ENCODE measurements around the gene NFIA.

Gene NFIA

DNA sequence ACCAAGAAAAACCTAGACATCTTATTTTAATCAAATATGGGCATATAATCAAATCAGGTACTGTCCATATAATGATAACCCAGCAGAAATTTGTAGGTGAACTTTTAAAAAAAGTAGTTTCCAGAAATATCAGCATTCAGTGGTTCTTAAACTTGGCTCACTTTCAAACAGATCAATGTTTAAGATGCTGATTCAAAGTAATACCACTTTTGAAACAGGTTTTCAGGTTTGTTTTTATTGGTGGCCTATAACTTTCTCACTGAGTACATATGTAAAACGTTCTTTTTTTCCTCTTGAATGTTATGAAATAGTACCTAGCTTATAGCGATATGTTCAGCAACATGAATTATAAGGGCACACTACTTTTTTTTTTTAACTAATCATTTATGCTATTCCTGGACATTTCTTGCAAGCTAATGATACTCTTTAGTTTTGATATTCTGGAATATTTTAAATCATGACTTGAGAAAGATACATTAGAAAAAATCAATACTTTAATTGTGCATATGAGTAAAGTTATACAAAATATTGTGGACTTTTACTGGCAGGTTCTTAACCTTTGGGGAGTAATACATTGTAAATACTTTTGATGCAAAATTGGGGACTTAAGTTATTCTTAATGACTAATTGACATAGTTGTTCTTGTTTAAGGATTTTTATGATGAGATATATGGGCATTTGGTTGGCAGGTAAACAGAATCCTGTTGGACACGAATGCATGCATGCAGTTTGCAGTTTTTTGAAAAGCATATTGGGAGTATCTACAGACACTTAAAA is 3.0 kb downstream of the NFIA start:
- DNase-seq: no peak

DNA sequence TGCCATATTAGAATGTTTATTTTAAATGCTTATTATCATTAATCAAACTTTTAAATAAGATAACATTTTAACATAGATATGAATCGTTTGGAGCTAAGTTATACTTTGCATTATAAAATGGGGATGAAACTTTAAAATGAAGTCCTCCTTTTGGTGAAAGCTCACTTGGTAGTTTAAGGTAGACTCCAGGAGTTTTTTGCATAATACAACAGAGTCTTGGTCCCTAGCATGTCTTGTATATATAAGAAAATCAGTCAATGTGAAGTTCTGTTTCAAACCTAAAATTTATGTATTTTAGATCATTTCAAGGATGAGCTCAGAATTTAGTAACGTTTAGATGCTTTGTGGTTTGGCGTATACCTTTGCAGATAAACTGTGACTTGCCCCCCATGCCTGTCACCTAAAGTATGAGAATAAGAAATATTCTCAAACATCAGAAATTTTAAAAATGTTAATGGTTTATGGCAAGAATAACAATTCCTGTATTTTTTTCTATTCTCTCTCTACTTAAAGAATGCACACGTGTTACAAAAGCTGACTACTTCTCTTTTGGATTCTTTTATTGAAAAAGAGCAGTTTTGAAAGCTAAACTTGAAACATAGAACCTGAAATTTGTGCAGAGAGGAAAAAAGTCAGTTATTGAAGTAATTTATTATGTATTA is 3.8 kb downstream of the NFIA start:
- DNase-seq: no peak

DNA sequence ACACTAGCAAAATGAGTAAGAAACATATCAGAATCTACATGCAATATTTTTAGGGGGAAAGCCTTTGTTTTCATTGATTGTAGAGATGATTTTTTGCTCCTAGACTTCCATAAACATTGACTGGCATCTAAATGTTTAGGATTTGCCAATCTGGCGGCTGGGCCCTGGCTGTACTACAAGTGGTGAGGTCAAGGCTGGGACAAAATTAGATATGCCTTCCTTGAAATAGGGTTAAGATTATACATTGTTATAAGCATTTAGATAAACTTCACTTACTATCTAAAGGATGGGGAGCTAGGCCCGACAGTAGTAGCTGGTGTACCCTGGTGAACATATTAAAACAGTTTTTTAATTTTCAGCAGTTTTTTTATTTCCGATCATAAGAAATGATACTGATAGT is 5.2 kb downstream of the NFIA start:
- no peak for DNase-seq

- DNase-seq: no peak
These were observed 6.0 kb downstream of the NFIA start for GRCh38 chr1:61088163-61088974.

DNA sequence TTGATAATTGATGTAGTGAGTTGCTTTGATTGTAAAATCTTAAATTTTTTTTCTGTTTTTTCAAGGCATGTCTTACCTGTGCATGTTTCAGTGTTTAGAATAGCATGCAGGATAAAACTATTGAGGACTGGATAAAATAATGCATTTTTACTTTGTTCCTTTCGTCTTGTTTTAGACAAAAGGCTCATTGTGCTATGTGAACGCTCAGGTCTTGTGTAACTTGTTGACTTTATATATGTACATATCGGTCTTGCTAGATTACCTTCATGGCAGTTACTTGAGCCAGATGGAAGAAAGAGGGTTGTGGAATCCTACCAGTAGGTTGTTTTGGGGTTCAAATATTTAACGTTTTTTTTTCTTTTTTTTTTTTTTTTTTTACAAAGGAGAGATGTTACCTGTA is 7.0 kb downstream of the NFIA start:
- no peak for DNase-seq

DNA sequence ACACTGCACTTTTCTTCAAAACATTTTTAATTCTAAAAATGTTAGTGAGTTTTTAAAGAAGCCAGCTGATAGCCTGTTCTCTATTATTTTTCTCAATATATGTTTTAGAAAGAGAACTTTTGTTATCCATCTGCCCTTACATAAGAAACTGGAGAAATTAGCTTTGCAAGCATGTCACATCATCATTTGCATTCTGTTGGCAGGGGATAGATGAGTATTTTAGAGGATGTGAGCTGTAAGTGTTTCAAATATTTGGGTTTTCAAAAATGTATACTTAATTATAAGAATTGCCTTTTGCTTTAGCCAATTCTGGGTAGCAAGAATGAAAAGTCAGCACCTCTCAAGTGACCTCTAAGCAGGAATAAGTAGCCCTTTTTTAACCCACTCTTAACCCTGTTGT is 7.4 kb downstream of the NFIA start:
- DNase-seq: no peak

GRCh38 chr1:61090546-61091202 is 8.3 kb downstream of the NFIA start:
- no peak for DNase-seq

GRCh38 chr1:61091455-61091854 is 9.1 kb downstream of the NFIA start:
- no peak for DNase-seq

DNA sequence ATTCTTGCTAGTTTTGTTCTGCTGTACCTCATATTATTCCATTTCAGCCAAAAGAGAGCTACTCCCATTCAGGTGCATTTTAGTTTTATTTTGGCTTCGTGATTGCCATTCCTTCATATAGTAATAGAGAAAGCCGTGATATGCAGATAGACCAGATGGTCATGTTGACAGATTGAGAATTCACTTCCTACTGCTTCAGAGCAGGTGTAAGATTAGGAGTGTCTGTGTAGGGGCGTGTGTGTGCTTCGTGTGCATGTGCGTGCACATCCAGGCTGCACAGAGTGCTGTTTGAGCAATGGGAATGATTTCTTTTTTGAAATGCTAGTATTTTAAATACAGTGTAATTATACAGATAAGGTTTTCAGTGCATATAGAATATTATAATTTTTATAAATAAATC is 10.3 kb downstream of the NFIA start:
- DNase-seq: no peak

DNA sequence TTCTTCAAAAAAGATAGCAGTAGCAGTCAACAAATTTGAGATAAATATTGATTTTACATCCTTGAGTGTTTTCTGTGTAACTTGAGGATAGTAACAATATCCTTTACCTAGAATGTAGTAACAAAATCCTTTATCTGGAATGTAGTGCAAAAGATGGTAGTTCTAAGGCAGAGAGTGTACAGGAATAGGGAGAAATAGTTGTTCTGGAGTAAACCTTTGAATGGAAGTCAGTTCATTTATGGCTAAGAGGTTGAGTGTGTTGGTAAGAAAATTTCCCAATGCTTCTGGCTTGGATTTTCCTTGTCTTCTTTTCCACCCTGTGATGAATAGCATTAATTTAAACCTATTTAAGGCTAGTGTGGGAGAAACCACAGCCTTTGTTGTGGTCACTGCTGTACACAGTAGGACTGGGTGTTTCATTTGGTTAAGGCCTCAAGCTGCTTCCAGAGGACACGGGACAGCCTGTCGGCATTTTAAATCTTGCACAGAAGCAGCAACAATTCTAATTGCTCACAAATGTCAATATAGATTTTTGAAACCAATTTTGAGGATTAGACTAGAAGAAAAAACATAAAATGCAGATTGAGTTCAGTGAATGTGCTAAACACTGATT is 11.3 kb downstream of the NFIA start:
- DNase-seq: no peak

DNA sequence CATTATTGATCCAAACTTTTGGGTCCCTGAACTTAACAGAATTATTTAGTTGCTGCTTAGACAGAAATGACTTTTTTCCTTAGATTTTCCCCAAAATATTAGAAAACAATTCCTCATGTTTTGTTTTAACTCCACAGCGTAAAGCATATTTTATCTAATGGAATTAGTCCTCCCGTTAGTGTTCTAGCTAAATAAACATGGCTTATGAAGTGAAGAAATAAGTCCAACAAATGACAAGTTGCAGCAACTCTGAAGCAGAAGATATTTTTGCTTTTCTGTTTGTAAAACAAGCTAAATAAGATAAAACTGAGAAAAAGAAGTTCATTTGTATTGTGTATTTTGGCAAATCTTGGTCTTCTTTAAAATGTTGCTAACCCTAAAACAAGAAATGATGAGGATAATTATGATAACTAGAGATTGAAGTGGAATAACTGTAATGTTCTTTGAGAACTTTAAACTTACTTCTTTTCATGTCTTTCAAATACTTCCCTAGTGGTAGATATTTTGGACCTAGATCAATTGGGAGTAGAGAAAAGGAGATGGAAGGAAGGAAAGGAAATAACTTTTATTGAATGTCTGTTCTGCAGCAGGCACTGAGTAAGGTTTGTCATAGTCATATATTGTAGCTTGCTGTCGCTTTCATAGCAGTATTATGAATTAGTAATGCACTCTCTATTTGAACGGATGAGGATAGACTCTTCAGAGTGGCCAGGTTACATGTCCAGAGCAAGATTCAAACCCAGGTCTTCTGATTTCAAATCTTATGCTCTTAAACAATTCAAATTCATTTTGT is 12.5 kb downstream of the NFIA start:
- DNase-seq: no peak

DNA sequence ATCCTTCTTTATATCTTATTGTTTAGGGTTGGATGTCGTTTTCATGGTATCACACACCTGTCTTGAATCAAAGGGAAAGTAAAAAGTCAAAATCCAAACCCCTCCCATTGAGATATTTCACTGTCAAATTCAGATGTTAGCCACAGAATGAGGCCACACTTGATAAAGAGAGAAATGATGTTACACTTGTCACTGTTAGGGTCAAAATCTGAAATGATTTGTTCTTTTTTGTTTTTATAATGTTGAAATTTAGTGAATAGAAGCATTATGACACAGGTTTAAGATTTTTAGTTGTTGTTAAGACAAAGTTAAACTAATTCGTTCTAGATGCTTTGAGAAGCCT is 13.1 kb downstream of the NFIA start:
- no peak for DNase-seq

DNA sequence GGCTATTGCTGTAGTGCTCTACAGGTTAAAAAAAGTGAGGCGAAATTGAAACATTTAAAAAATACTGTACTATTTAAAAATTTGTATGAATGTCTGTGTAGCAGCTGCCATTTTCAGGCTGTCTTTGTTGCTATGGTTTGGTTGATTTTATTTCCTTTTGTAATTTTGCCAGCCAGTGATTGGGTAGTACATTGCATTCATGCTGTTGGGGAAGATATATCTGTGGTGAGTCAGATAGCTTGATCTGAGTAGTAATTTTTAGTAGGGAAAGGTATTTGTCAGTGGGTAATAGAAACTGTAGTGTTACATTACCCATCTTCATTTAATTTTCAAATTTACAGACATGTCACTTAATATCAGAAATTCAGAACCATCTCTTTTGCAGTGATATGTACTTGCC is 15.0 kb downstream of the NFIA start:
- DNase-seq: no peak

GRCh38 chr1:61097722-61098121 is 15.4 kb downstream of the NFIA start:
- no peak for DNase-seq

- DNase-seq: no peak
These were observed 16.0 kb downstream of the NFIA start for GRCh38 chr1:61098333-61098732.

- no peak for DNase-seq
These were observed 16.6 kb downstream of the NFIA start for GRCh38 chr1:61098906-61099437.

DNA sequence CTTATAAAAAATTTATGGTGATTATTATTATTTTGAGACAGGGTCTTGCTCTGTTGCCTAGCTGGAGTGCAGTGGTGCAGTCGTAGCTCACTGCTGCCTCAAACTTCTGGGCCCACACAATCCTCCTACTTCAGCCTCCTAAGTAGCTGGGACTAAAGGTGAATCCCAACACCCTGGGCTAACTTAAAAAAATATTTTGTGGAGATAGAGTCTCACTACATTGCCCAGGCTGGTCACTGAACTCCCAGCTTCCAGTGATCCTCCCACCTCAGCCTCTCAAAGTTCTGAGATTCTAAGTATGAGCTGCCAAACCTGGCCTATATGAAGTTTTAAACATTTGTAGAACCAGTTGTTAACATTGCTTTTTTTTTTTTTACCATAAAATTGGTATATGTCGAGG is 18.2 kb downstream of the NFIA start:
- no peak for DNase-seq

- no peak for DNase-seq
These were observed 19.2 kb downstream of the NFIA start for GRCh38 chr1:61101536-61101935.

GRCh38 chr1:61102041-61102440 is 19.7 kb downstream of the NFIA start:
- DNase-seq: no peak

DNA sequence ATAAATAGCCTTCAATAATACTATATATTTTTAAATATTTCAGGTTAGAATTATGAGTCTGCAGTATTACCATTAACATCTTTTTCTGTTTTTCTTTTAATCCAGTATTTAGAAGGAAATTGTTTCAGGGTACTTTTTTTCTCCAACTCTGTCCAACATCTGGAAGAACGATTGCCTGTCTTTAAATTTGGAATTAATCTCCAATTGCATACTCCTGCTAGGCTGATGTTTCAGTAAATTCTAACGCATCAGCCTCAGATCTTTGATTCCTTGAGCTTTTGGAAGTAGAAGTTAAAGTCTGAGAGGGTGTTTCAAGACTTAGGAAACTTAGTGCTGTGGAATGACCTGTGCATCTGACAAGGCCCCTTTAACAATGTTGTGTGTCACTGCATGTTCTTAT is 20.3 kb downstream of the NFIA start:
- no peak for DNase-seq

DNA sequence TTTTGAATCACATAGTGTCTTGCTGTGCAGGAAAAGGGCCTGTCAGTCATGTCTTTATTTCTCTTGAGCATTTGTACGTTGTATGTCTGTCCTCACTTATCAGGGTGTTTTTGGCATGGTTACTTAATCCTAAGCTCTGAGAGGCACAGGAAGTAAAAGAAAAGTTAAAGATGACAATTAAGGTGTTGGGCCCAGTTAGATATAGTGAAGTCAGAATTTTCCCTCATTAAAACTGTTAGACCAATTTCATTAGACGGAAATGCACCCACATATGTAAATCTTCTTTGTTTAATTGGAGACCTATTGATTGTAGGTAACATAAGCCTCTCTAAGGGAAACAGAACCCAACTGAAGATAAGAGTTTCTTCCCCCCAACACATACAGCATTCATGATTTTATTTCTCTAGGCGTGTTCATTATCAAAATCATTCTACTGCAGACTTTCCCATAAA is 21.9 kb downstream of the NFIA start:
- DNase-seq: no peak

GRCh38 chr1:61107638-61108037 is 25.3 kb downstream of the NFIA start:
- DNase-seq: no peak

All from right forelimb (tissue), 1 donor.